Glutamatergic neuron (in vitro differentiated cells): ENCODE data around the gene SHMT2. TPM values are rescaled to one million over a fixed set of nuclear protein-coding genes. Genes with fewer than 3 reads are reported as not detected.
A peak's percentile ranks its signal among the peaks of the same experiment; 100 is the strongest.

Experiments used
- DNase-seq: peaks from one replicate; pipeline ENCODE4 v3.0.0; 2022
- H3K27ac Mint-ChIP-seq: one replicate; pipeline ENCODE4 v1.8.0; 2020; ENCODE audit warnings: mild to moderate bottlenecking, mixed read lengths, inconsistent platforms; ENCODE audit not compliant: unreplicated experiment
- H3K27me3 Mint-ChIP-seq: one replicate; pipeline ENCODE4 v1.8.0; 2020; ENCODE audit warnings: mild to moderate bottlenecking, moderate library complexity, mixed read lengths, inconsistent platforms; ENCODE audit not compliant: unreplicated experiment
- H3K36me3 Mint-ChIP-seq: one replicate; pipeline ENCODE4 v1.8.0; 2020; ENCODE audit warnings: mild to moderate bottlenecking, mixed read lengths, inconsistent platforms; ENCODE audit not compliant: unreplicated experiment
- H3K4me1 Mint-ChIP-seq: one replicate; pipeline ENCODE4 v1.8.0; 2020; ENCODE audit warnings: mild to moderate bottlenecking, low read depth, mixed read lengths, inconsistent platforms; ENCODE audit not compliant: unreplicated experiment
- H3K4me3 Mint-ChIP-seq: one replicate; pipeline ENCODE4 v1.8.0; 2020; ENCODE audit warnings: mild to moderate bottlenecking, mixed read lengths, inconsistent platforms; ENCODE audit not compliant: unreplicated experiment
- H3K9me3 Mint-ChIP-seq: one replicate; pipeline ENCODE4 v1.8.0; 2020; ENCODE audit warnings: mild to moderate bottlenecking, moderate library complexity, mixed read lengths, inconsistent platforms; ENCODE audit not compliant: unreplicated experiment
- total RNA-seq: library from RNA; stranded (reverse); fragmentation: NEBNext Ultra II Directional; extraction: Animal tissue kit (Norgen Biotek cat#: 25700); gene quantifications from one replicate; pipeline ENCODE4 v1.2.1, GENCODE V29; 2021; ENCODE audit not compliant: unreplicated experiment
- TF ChIP-seq, protein P1 (sequence below): fragments of 200-600 bp; sonication (generic); IDR thresholded peaks from one replicate; pipeline ENCODE4 v1.5.0; 2021; ENCODE audit not compliant: partially characterized antibody, unreplicated experiment

Gene SHMT2
- total RNA-seq, 1 donor from 2014 or later, result 165 TPM

DNA sequence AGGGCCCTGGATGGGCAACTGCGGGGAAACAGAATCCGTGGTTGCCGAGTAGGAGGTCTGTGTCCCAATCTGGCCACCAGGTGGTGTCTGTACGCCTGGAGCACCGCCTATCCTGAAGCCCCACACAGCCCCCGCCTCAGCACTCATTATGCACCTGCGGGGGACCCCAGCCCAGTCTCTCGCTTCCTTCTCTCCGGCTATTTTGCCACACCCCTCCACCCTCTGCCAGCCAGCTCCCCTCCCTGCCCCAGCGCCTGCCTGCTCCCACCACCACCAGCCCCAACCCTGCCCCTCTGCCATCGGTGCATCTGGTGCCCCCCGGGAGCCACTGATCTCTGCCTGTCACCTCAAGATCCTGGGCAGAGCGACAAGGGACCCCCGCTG, 15.1 kb upstream of the SHMT2 start:
- peaks cover 36% of the 10 kb centered on the region for H3K4me1 Mint-ChIP-seq
- peak overlapping the region; percentile 70 for H3K4me3 Mint-ChIP-seq
- no peaks in the 10 kb centered on the region for H3K36me3 Mint-ChIP-seq
- H3K27ac Mint-ChIP-seq, result no peak overlapping the region
- H3K27me3 Mint-ChIP-seq, result peaks cover 39% of the 10 kb centered on the region
- TF ChIP-seq, protein P1, sequence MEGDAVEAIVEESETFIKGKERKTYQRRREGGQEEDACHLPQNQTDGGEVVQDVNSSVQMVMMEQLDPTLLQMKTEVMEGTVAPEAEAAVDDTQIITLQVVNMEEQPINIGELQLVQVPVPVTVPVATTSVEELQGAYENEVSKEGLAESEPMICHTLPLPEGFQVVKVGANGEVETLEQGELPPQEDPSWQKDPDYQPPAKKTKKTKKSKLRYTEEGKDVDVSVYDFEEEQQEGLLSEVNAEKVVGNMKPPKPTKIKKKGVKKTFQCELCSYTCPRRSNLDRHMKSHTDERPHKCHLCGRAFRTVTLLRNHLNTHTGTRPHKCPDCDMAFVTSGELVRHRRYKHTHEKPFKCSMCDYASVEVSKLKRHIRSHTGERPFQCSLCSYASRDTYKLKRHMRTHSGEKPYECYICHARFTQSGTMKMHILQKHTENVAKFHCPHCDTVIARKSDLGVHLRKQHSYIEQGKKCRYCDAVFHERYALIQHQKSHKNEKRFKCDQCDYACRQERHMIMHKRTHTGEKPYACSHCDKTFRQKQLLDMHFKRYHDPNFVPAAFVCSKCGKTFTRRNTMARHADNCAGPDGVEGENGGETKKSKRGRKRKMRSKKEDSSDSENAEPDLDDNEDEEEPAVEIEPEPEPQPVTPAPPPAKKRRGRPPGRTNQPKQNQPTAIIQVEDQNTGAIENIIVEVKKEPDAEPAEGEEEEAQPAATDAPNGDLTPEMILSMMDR, result peak; percentile 69
- DNase-seq, result peak; percentile 79
- H3K9me3 Mint-ChIP-seq, result peaks cover 30% of the 10 kb centered on the region

GRCh38 chr12:57215065-57215464, 14.4 kb upstream of the SHMT2 start:
- TF ChIP-seq, protein P1, result no peak
- peak overlapping the region; percentile 62 for H3K4me3 Mint-ChIP-seq
- peaks cover 40% of the 10 kb centered on the region for H3K4me1 Mint-ChIP-seq
- H3K27me3 Mint-ChIP-seq, result peaks cover 42% of the 10 kb centered on the region
- H3K36me3 Mint-ChIP-seq, result no peaks in the 10 kb centered on the region
- H3K9me3 Mint-ChIP-seq, result peaks cover 29% of the 10 kb centered on the region
- DNase-seq, result no peak
- H3K27ac Mint-ChIP-seq, result no peak overlapping the region

DNA sequence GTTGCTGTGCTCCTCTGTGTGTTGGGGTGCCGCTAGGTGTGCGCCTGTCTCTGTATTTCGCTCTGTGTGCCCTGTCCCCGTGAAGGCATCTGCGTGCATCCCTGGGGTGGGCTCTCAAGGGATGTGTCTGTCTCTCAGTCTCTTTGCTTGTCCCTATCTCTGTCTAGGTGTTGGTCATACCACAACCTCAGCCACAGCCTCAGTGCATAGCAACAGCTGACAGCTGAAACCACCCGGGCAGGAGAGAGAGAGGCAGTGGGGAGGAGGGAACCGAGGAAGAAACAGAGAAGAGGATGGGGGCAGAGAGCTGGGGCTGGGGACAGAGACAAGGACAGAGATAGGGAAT, 13.9 kb upstream of the SHMT2 start:
- no peak for DNase-seq
- H3K36me3 Mint-ChIP-seq, result no peaks in the 10 kb centered on the region

GRCh38 chr12:57216014-57216911, 13.2 kb upstream of the SHMT2 start, which contains the start of gene NXPH4:
Gene NXPH4 (plus strand): TSS chr12:57216794. CDS start chr12:57216970, 176 bp downstream.
- H3K27ac Mint-ChIP-seq, result peak within 1 kb of the TSS; percentile 66
- H3K9me3 Mint-ChIP-seq, result peaks cover 36% of the 10 kb centered on the region
- no peak for DNase-seq
- peaks cover 46% of the 10 kb centered on the region for H3K4me1 Mint-ChIP-seq
- H3K4me3 Mint-ChIP-seq, result peak within 1 kb of the TSS; percentile 92
- peaks cover 46% of the 10 kb centered on the region for H3K27me3 Mint-ChIP-seq
- TF ChIP-seq, protein P1, result peak; percentile 8
- no peaks in the 10 kb centered on the region for H3K36me3 Mint-ChIP-seq

More for the DNA sequence above, 13.9 kb upstream of the SHMT2 start:
- H3K4me3 Mint-ChIP-seq, result peak overlapping the region; percentile 63
- H3K4me1 Mint-ChIP-seq, result peaks cover 42% of the 10 kb centered on the region
- peaks cover 40% of the 10 kb centered on the region for H3K27me3 Mint-ChIP-seq
- H3K27ac Mint-ChIP-seq, result peak overlapping the region; percentile 63
- TF ChIP-seq, protein P1, result no peak
- H3K9me3 Mint-ChIP-seq, result peaks cover 32% of the 10 kb centered on the region
